NT2/D1 (cell line): Measurements from ENCODE around the gene PAPOLA.

Experiments used
- DNase-seq: peaks from one replicate; pipeline ENCODE4 v3.0.0-alpha.2; 2011; ENCODE audit warnings: low read depth, low spot score
- H3K27me3 ChIP-seq: 2 replicates; pipeline ENCODE4 v1.6.0; 2011; ENCODE audit warnings: mild to moderate bottlenecking; ENCODE audit not compliant: insufficient read length, insufficient read depth
- H3K36me3 ChIP-seq: 2 replicates; pipeline ENCODE4 v1.6.1; 2011; ENCODE audit warnings: mild to moderate bottlenecking, low read length, mixed read lengths; ENCODE audit not compliant: insufficient read depth, insufficient read length
- H3K4me1 ChIP-seq: 2 replicates; pipeline ENCODE4 v1.5.1; 2011; ENCODE audit not compliant: insufficient read depth, insufficient read length
- H3K4me3 ChIP-seq: 2 replicates; pipeline ENCODE4 v1.5.1; 2011; ENCODE audit warnings: low read depth; ENCODE audit not compliant: insufficient read length
- H3K9ac ChIP-seq: 2 replicates; pipeline ENCODE4 v1.6.0; 2011; ENCODE audit warnings: low read depth; ENCODE audit not compliant: insufficient read length
- H3K9me3 ChIP-seq: 2 replicates; pipeline ENCODE4 v1.5.1; 2011; ENCODE audit warnings: mild to moderate bottlenecking, low read length; ENCODE audit not compliant: insufficient read depth
- SUZ12 ChIP-seq: IDR thresholded peaks from 2 replicates; pipeline ENCODE4 v1.6.1; 2011; ENCODE audit not compliant: insufficient read length, insufficient read depth; ENCODE audit errors: extremely low read depth
- YY1 ChIP-seq: IDR thresholded peaks from 2 replicates; pipeline ENCODE4 v1.6.1; 2011; ENCODE audit not compliant: insufficient read length, insufficient read depth
- ZNF274 ChIP-seq: IDR thresholded peaks from 2 replicates; pipeline ENCODE4 v1.6.1; 2011; ENCODE audit warnings: mild to moderate bottlenecking, low read depth, low read length

PAPOLA gene

DNA sequence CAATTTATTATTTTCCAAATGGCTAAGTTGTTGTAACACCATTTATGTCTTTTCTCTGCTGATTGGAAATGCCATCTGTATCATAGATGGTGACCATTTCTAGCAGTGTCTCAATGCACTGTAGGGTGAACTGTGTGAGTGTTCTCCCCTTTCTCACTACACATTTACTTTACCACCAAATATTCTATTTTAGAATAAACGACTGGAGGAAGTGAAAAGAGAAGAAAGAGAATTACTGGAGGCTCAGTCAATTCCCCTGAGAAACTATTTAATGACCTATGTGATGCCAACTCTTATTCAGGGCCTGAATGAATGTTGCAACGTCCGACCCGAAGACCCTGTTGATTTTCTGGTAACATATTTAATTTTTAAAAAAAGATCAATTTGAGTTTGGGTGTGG lies 15.5 kb upstream of the PAPOLA start:
- H3K9ac ChIP-seq, result no peak overlapping the region
- TF ChIP-seq SUZ12 (no peak), YY1 (no peak), ZNF274 (no peak)
- H3K9me3 ChIP-seq, result no peaks in the 10 kb centered on the region
- no peak for DNase-seq
- no peaks in the 10 kb centered on the region for H3K4me1 ChIP-seq
- no peak overlapping the region for H3K4me3 ChIP-seq
- no peaks in the 10 kb centered on the region for H3K36me3 ChIP-seq
- H3K27me3 ChIP-seq, result no peaks in the 10 kb centered on the region

DNA sequence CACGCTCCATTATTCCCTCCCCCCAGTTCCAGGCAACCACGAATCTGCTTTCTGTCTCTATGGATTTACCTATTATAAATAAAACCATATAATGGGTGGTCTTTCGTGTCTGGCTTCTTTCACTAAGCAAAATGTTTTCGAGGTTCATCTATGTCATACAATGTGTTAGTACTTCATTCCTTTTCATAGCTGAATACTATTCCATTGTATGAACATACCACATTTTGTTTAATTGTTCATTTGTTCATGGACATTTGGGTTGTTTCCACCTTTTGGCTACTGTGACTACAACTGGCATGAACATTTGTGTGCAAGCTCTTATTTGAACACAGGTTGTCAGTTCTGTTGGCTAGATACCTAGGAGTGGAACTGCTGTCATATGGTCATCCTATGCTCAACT lies 12.9 kb upstream of the PAPOLA start:
- DNase-seq, result no peak
- H3K9ac ChIP-seq, result no peak overlapping the region
- H3K27me3 ChIP-seq, result no peaks in the 10 kb centered on the region
- TF ChIP-seq ZNF274, result no peak
- H3K36me3 ChIP-seq, result no peaks in the 10 kb centered on the region
- H3K4me3 ChIP-seq, result no peak overlapping the region
- no peaks in the 10 kb centered on the region for H3K9me3 ChIP-seq
- H3K4me1 ChIP-seq, result no peaks in the 10 kb centered on the region

- TF ChIP-seq SUZ12 (no peak), YY1 (no peak), ZNF274 (no peak)
- Histone ChIP-seq H3K27me3 (no peaks in the 10 kb centered on the region), H3K4me1 (no peaks in the 10 kb centered on the region), H3K9me3 (no peaks in the 10 kb centered on the region), H3K9ac (no peak overlapping the region), H3K4me3 (no peak overlapping the region), H3K36me3 (no peaks in the 10 kb centered on the region)
- no peak for DNase-seq
Measured at GRCh38 chr14:96493178-96493577, 9.0 kb upstream of the PAPOLA start.

GRCh38 chr14:96494331-96494730 lies 7.9 kb upstream of the PAPOLA start:
- no peaks in the 10 kb centered on the region for H3K27me3 ChIP-seq
- TF ChIP-seq SUZ12 (no peak), YY1 (no peak), ZNF274 (no peak)
- no peaks in the 10 kb centered on the region for H3K36me3 ChIP-seq
- no peak for DNase-seq
- H3K4me3 ChIP-seq, result no peak overlapping the region
- no peaks in the 10 kb centered on the region for H3K4me1 ChIP-seq
- H3K9me3 ChIP-seq, result no peaks in the 10 kb centered on the region
- H3K9ac ChIP-seq, result no peak overlapping the region

- H3K4me1 ChIP-seq, result no peaks in the 10 kb centered on the region
- H3K9me3 ChIP-seq, result no peaks in the 10 kb centered on the region
- H3K36me3 ChIP-seq, result no peaks in the 10 kb centered on the region
- no peak overlapping the region for H3K4me3 ChIP-seq
- H3K9ac ChIP-seq, result no peak overlapping the region
- no peak for TF ChIP-seq YY1
- no peak for TF ChIP-seq ZNF274
- no peak for TF ChIP-seq SUZ12
- H3K27me3 ChIP-seq, result no peaks in the 10 kb centered on the region
- no peak for DNase-seq
Measured at GRCh38 chr14:96497087-96497486, 5.1 kb upstream of the PAPOLA start.

DNA sequence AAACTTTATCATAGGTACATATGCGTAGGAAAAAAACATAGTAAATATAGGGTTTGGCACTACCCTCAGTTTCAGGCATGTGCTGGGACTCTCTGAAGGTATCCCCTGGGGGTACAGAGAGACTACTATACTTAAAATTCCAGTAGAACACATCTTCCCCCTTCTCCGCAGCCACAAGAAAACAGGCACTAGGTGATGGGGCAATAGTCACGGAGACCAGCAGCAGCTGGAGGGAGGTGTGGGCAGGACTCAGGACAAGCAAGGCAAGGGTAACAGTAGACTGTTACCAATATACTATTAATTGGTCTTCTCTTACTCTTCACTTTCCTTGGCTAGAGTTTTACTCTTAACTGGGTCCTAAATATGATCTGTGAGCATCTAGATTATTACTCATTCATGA lies 4.6 kb upstream of the PAPOLA start:
- TF ChIP-seq YY1 (no peak), SUZ12 (no peak), ZNF274 (no peak)
- Histone ChIP-seq H3K36me3 (no peaks in the 10 kb centered on the region), H3K27me3 (no peaks in the 10 kb centered on the region), H3K9ac (no peak overlapping the region), H3K4me3 (no peak overlapping the region), H3K9me3 (no peaks in the 10 kb centered on the region), H3K4me1 (no peaks in the 10 kb centered on the region)
- no peak for DNase-seq

DNA sequence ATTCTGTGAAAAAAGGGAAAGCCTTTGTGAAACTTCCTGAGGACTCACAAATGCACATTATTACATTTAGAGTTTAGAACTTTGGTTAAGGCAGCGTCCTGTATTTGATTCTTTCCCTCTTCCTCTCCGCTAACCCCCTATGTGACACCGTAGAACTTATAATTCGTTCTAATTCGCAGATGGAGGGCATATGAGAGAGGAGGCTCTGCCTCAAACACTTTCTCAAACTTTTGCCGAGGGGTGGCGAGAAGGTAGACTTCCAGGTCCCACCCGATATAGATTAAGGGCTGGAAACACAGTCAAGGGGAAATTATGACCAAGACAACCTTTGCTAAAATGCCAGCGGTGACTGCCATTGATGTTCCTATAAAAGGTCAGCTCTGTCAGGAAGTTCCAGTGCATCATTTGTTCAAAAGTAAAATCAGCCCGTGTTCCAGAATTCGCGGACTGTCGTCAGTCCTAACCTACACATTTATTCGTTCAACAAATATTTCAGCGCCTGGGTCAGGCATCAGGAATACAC lies 904 bp upstream of the PAPOLA start:
- H3K9ac ChIP-seq, result peak overlapping the region; percentile 95
- no peaks in the 10 kb centered on the region for H3K4me1 ChIP-seq
- peaks cover 22% of the 10 kb centered on the region for H3K36me3 ChIP-seq
- no peaks in the 10 kb centered on the region for H3K27me3 ChIP-seq
- DNase-seq, result no peak
- H3K4me3 ChIP-seq, result peak overlapping the region; percentile 91
- H3K9me3 ChIP-seq, result no peaks in the 10 kb centered on the region
- TF ChIP-seq YY1, result no peak
- no peak for TF ChIP-seq ZNF274
- TF ChIP-seq SUZ12, result no peak

DNA sequence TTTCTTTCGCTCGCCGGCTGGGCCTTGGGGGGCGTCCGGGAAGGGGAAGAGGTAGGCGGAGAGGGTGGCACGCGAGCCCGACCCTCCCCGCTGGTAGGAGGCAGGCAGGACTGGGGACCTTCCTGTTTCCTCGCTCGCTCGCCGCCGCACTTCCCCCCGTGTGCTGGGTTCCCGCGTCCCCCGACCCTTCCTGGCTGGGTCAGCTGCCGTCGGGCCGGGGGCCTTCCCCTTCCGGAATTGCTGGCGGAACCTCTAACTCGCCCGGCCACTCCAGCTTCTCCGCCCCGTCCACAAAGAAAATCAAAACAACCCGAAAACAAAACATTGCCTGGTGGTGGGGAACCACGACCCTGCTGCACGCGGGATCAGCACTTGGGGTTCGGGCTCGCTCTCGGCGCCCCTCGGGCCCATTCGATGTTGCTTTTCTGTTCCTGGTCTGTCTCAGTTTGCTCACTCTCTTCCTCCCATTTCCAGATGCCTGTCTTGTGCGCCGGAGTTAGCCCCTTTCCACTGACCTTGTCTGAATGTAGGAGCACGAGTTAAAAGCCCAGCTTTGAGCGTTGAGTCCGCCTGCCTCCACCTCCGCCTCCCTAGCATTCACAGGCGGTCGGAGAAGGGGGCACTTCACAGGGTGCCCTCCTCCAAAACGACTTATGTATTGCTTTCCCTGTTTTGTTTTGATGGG lies 581 bp downstream of the PAPOLA start:
- H3K9me3 ChIP-seq, result no peaks in the 10 kb centered on the region
- no peak for DNase-seq
- no peak for TF ChIP-seq SUZ12
- TF ChIP-seq YY1, result no peak
- TF ChIP-seq ZNF274, result no peak
- peak overlapping the region; percentile 91 for H3K4me3 ChIP-seq
- no peaks in the 10 kb centered on the region for H3K27me3 ChIP-seq
- peak overlapping the region; percentile 95 for H3K9ac ChIP-seq
- H3K36me3 ChIP-seq, result peaks cover 22% of the 10 kb centered on the region
- no peaks in the 10 kb centered on the region for H3K4me1 ChIP-seq
